Epidermal melanocyte (primary cell): ENCODE results near the gene LYSMD1.

Source experiments
- DNase-seq: peaks from one replicate; pipeline ENCODE4 v3.0.0; 2011; ENCODE audit warnings: low spot score; ENCODE audit not compliant: insufficient read length

LYSMD1 gene

GRCh38 chr1:151142411-151143056, 23.2 kb downstream of the LYSMD1 start:
- no peak for DNase-seq

DNA sequence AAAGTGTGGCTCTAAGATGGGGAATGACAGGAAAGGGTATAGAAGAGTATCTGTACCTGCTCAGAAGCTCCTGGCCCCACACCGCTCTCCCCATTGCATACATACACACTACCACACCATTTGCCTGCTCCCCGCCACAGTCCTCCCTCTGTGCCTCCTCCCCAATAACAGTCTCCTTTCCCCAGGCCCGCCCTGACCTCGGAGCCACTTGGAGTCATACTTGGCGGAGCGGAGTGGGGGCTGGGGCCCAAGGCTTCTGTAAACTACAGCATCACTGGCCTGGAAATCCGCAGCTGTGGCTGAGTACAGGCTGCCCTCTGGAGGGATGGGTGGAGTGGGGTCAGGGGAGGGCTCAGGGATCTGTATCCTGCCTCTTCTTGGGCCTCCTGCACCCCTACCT, 27.9 kb downstream of the LYSMD1 start:
- no peak for DNase-seq

DNA sequence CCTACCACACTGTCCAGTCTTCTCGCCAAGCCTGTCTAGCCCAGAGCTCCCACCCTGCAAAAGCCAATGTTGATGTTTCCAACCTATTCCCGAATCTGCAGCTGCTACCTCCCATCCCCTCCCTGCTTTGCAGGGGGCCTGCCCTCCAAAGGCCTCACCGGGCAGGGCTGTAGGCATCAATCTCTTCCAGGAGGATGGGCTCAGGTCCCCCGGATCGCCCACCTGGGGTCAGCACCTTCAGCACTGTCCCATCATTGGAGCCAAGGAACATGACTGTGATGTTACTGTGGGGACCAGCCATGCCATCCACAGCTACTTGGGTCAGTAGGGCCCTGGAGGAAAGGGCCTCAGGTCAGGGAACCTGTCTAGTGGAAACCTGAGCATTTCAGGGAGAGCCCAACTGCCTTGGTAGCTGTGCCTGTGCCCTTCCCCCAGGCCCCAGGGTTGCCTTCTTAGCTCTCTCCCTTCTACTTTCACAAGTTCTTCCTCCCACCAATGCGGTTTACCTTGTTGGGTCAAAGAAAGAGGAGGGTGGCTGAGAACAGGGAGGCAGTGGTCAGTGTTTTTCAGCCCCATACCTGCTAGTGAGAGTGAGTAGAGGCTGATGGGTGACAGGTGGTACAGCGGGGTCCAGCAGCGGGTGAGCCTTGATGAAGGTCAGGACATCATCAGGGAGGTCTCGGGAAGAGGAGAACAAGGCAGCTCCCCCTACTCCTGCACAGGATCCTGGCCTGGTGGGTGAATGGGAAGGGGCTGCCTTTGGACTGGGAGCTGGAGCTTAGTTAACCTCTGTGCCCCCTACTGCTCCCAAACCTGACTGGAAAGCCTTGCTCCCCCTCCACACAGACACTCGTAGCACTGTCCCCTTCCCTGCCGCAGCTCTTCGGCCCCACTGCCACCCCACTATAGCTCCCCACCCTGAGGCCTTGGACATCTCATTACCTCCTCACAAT, 30.0 kb downstream of the LYSMD1 start:
- no peak for DNase-seq

GRCh38 chr1:151134991-151135390, 30.7 kb downstream of the LYSMD1 start:
- no peak for DNase-seq

DNA sequence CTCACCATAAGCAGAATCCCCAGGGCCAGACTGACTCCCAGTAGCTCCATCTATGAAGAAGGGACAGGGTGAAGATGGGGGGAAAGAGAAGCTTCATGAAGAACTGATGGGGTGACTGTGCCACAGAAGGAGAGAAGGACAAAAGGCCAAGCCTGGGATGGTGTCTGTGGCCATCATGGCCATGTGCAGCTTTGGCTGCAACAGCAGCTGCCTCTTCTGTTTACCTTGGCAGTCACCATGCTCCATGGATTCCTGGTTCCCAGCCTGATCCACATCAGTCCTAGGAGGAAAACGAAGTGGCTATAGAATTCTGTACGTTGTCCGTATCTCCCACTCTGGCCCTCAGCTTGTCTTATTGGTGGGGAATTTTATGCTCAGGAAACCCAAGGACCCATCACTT, 31.3 kb downstream of the LYSMD1 start:
- no peak for DNase-seq

GRCh38 chr1:151133018-151133806, 32.5 kb downstream of the LYSMD1 start:
- DNase-seq = no peak

GRCh38 chr1:151132335-151133017, 33.2 kb downstream of the LYSMD1 start:
- DNase-seq = no peak

GRCh38 chr1:151131701-151132334, 33.9 kb downstream of the LYSMD1 start:
- no peak for DNase-seq

- DNase-seq = no peak
Measured at GRCh38 chr1:151130987-151131586, 34.6 kb downstream of the LYSMD1 start.

- DNase-seq = no peak
Measured at GRCh38 chr1:151128800-151129199, 36.9 kb downstream of the LYSMD1 start.

GRCh38 chr1:151124763-151125403, 40.8 kb downstream of the LYSMD1 start:
- DNase-seq = no peak

DNA sequence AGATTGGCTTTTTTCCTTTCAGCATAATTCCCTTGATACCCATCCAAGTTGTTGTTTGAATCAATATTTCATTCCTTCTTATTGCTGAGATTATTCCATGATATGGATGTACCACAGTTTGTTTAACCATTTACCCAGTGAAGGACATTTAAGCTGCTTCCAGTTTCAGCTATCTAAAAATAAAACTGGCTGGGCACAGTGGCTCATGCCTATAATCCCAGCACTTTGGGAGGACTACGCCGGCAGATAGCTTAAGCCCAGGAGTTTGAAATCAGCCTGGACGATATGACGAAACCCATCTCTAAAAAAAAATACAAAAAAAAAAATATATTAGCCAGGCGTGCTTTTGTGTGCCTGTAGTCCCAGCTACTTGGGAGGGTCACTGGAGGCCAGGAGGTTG, 51.8 kb downstream of the LYSMD1 start:
- DNase-seq = no peak
